GM19193 (cell line): Measurements from ENCODE around the gene PRPF6.

Experiments used
- POLR2A ChIP-seq: IDR thresholded peaks from 4 replicates; pipeline ENCODE4 v1.6.1; 2011; ENCODE audit not compliant: insufficient read depth, insufficient read length; ENCODE audit errors: extremely low read depth

Gene PRPF6

GRCh38 chr20:64040231-64041039 lies 59.5 kb downstream of the PRPF6 start:
- no peak for TF ChIP-seq POLR2A

GRCh38 chr20:64041040-64041780 lies 60.3 kb downstream of the PRPF6 start:
- no peak for TF ChIP-seq POLR2A

GRCh38 chr20:64041781-64042053 lies 60.8 kb downstream of the PRPF6 start:
- no peak for TF ChIP-seq POLR2A

- peak; percentile 40 for TF ChIP-seq POLR2A
These were observed 61.3 kb downstream of the PRPF6 start for GRCh38 chr20:64042054-64042781.

GRCh38 chr20:64043768-64044167 lies 62.8 kb downstream of the PRPF6 start:
- no peak for TF ChIP-seq POLR2A

GRCh38 chr20:64044484-64045247 lies 63.7 kb downstream of the PRPF6 start:
- TF ChIP-seq POLR2A: no peak

- no peak for TF ChIP-seq POLR2A
These were observed 64.5 kb downstream of the PRPF6 start for GRCh38 chr20:64045346-64046011.

GRCh38 chr20:64047046-64047389 lies 66.1 kb downstream of the PRPF6 start:
- no peak for TF ChIP-seq POLR2A

- TF ChIP-seq POLR2A: no peak
These were observed 67.1 kb downstream of the PRPF6 start for GRCh38 chr20:64047968-64048401.

- no peak for TF ChIP-seq POLR2A
These were observed 67.6 kb downstream of the PRPF6 start for GRCh38 chr20:64048402-64049044.

- no peak for TF ChIP-seq POLR2A
These were observed 68.3 kb downstream of the PRPF6 start, which contains the start of gene SOX18 for GRCh38 chr20:64049060-64049877. Gene SOX18 (minus strand): TSS chr20:64049639. CDS start chr20:64049516, 123 bp downstream.

GRCh38 chr20:64049878-64050260 lies 68.9 kb downstream of the PRPF6 start:
- TF ChIP-seq POLR2A: no peak
